ENCODE data around the gene PRKCD. TPM values are rescaled to one million over a fixed set of nuclear protein-coding genes. Genes with fewer than 3 reads are reported as not detected.

The PRKCD gene
- polyA plus RNA-seq, 1 experiment: 13.7 TPM

- POLR2A ChIA-PET: interaction anchor here (0.6 kb wide), 1 partner anchor 54 kb away, joined by 3 read pairs; no protein-coding TSS in a partner anchor
- H3K27me3 ChIP-seq (ENCODE audit: control insufficient read depth, insufficient read depth, low read length): no peaks in the 10 kb centered on the region
- H3K27ac ChIP-seq (ENCODE audit: low read depth, low read length): no peak overlapping the region
- DNase-seq (ENCODE audit: low read depth, low spot score): no peak
- TF ChIP-seq, protein P1, sequence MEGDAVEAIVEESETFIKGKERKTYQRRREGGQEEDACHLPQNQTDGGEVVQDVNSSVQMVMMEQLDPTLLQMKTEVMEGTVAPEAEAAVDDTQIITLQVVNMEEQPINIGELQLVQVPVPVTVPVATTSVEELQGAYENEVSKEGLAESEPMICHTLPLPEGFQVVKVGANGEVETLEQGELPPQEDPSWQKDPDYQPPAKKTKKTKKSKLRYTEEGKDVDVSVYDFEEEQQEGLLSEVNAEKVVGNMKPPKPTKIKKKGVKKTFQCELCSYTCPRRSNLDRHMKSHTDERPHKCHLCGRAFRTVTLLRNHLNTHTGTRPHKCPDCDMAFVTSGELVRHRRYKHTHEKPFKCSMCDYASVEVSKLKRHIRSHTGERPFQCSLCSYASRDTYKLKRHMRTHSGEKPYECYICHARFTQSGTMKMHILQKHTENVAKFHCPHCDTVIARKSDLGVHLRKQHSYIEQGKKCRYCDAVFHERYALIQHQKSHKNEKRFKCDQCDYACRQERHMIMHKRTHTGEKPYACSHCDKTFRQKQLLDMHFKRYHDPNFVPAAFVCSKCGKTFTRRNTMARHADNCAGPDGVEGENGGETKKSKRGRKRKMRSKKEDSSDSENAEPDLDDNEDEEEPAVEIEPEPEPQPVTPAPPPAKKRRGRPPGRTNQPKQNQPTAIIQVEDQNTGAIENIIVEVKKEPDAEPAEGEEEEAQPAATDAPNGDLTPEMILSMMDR (IDR thresholded peaks at IDR 0.05; ENCODE audit: low read depth, low read length): no peak
- H3K9me3 ChIP-seq (ENCODE audit: control insufficient read depth, insufficient read depth, low read length): no peaks in the 10 kb centered on the region
- CTCF ChIA-PET: interaction anchor here (0.6 to 5.2 kb wide), 29 partner anchors 9 to 513 kb away, joined by 3 to 104 read pairs (median 5); no protein-coding TSS in a partner anchor
- H3K4me3 ChIP-seq (ENCODE audit: low read depth, low read length): no peak overlapping the region
Observed at GRCh38 chr3:53196575-53197407, 35.8 kb downstream of the PRKCD start.

DNA sequence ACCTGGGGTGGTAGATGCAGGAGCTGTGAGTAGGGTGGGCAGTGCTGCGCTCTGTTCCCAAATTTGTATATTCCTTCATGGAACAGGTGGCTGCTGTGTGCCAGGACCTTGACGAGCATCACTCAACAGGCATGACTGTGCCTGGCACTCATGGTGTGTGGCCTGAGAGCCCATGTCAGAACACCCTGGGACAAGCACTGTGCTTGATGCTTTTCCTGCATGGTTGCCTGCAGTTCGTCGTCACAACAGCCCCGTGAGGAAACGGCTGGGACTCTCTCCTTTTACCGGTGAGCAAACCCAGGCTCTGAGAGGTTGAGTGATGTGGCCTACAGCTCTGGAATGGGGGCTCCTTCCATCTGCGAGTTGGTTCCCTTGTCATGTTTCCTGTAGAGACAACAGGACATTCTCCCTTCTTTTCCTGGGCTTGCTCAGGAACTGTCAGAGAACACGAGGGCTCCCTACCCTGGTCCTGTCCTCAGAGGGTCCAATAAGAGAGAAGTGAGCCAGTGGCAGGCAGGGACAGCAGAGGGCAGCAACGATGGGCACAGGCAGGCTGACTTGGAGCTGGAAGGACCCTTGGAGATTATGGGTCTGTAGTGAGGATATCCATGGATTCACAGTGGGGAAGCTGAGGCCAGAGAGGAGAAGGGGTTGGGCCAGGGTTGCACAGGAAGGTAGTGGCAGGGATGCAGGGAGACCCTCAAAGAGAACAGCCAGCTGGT, 37.4 kb downstream of the PRKCD start:
- CTCF ChIA-PET: interaction anchor here (0.9 to 5.2 kb wide), 5 partner anchors 32 to 88 kb away, joined by 3 to 104 read pairs (median 9); no protein-coding TSS in a partner anchor
- TF ChIP-seq, protein P1 (IDR thresholded peaks at IDR 0.05; ENCODE audit: low read depth, low read length): no peak

GRCh38 chr3:53198996-53199395, 38.0 kb downstream of the PRKCD start:
- no peaks in the 10 kb centered on the region for H3K9me3 ChIP-seq (ENCODE audit: control insufficient read depth, insufficient read depth, low read length)
- H3K4me3 ChIP-seq (ENCODE audit: low read depth, low read length): no peak overlapping the region
- no peak for DNase-seq (ENCODE audit: low read depth, low spot score)
- ChIA-PET CTCF (interaction anchor here (1.0 to 5.2 kb wide), 4 partner anchors 65 to 89 kb away, joined by 4 to 104 read pairs (median 53); no protein-coding TSS in a partner anchor), POLR2A (interaction anchor here (1.0 kb wide), 1 partner anchor 84 kb away, joined by 3 read pairs; no protein-coding TSS in a partner anchor)
- no peaks in the 10 kb centered on the region for H3K27me3 ChIP-seq (ENCODE audit: control insufficient read depth, insufficient read depth, low read length)
- TF ChIP-seq, protein P1 (IDR thresholded peaks at IDR 0.05; ENCODE audit: low read depth, low read length): no peak
- H3K27ac ChIP-seq (ENCODE audit: low read depth, low read length): no peak overlapping the region

More for the DNA sequence above, 37.4 kb downstream of the PRKCD start:
- Histone ChIP-seq H3K9me3 (ENCODE audit: control insufficient read depth, insufficient read depth, low read length) (no peaks in the 10 kb centered on the region), H3K27ac (ENCODE audit: low read depth, low read length) (no peak overlapping the region), H3K4me3 (ENCODE audit: low read depth, low read length) (no peak overlapping the region), H3K27me3 (ENCODE audit: control insufficient read depth, insufficient read depth, low read length) (no peaks in the 10 kb centered on the region)
- no peak for DNase-seq (ENCODE audit: low read depth, low spot score)
- POLR2A ChIA-PET: interaction anchor here (1.0 kb wide), 1 partner anchor 84 kb away, joined by 3 read pairs; no protein-coding TSS in a partner anchor

DNA sequence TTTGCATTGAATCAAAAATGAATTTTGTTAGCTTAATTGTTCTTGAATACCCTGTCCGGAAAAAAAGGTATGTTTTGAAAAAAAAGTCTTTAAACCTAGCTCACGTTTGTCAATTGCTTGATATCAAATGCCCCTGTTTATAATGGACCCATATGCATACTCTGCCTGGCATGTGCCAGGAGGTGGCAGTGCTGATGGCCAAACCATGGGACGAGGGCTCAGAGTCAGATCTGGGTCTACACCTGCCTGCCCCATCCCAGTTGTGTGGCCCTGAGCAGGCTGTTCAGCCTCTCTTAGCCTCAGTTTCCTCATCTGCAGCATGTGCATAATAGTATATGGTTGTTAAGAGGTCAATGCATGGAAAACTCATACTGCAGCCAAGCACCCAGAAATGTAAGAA, 38.8 kb downstream of the PRKCD start:
- DNase-seq (ENCODE audit: low read depth, low spot score): no peak
- POLR2A ChIA-PET: interaction anchor here (0.6 kb wide), 1 partner anchor 11 kb away, joined by 6 read pairs; no protein-coding TSS in a partner anchor
- Histone ChIP-seq H3K27ac (ENCODE audit: low read depth, low read length) (no peak overlapping the region), H3K4me3 (ENCODE audit: low read depth, low read length) (no peak overlapping the region), H3K9me3 (ENCODE audit: control insufficient read depth, insufficient read depth, low read length) (no peaks in the 10 kb centered on the region), H3K27me3 (ENCODE audit: control insufficient read depth, insufficient read depth, low read length) (no peaks in the 10 kb centered on the region)
- TF ChIP-seq, protein P1 (IDR thresholded peaks at IDR 0.05; ENCODE audit: low read depth, low read length): no peak
- CTCF ChIA-PET: interaction anchor here (1.0 to 1.4 kb wide), 2 partner anchors 20 to 85 kb away, joined by 4 to 6 read pairs; no protein-coding TSS in a partner anchor

Measured in AG04450 (cell line).